ENCODE measurements around the gene PLEKHG4B. TPM values are rescaled to one million over a fixed set of nuclear protein-coding genes. Genes with fewer than 3 reads are reported as not detected.

PLEKHG4B gene
- total RNA-seq, 1 donor from 2014 or later, result not detected

DNA sequence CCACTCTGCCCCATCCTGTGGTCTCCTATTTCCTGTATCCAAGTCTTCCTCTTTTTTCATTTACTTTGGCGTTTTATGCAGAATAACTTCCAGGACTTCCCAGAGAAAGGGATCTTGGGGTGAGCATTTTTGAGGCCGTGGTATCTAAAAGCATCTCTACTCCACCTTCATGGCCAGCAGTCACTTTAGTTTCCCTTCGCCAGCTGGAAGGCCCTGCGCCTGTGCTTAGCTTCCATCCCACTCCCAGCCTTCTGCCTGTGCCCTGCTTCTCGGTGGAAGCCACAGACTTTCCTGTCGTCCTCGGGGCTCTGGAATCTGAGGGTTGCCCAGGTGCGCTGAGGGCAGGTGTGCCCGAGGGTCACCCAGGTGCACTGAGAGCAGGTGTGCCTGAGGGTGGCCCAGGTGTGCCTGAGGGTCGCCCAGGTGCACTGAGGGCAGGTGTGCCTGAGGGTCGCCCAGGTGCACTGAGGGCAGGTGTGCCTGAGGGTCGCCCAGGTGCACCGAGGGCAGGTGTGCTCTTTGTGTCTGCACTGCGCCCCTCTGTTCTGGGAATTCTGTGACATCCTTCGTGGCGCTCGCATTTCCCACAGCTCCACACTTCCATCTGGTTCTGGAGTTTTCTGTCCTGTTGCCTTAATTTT, 67.0 kb downstream of the PLEKHG4B start:
- Histone ChIP-seq H3K9me3 (no peaks in the 10 kb centered on the region), H3K36me3 (no peaks in the 10 kb centered on the region), H3K4me3 (no peak overlapping the region), H3K4me1 (no peaks in the 10 kb centered on the region), H3K27me3 (no peaks in the 10 kb centered on the region), H3K27ac (no peak overlapping the region)
- intact Hi-C loops (cut with DNase I), result no loop called here
- TF ChIP-seq, protein P1, sequence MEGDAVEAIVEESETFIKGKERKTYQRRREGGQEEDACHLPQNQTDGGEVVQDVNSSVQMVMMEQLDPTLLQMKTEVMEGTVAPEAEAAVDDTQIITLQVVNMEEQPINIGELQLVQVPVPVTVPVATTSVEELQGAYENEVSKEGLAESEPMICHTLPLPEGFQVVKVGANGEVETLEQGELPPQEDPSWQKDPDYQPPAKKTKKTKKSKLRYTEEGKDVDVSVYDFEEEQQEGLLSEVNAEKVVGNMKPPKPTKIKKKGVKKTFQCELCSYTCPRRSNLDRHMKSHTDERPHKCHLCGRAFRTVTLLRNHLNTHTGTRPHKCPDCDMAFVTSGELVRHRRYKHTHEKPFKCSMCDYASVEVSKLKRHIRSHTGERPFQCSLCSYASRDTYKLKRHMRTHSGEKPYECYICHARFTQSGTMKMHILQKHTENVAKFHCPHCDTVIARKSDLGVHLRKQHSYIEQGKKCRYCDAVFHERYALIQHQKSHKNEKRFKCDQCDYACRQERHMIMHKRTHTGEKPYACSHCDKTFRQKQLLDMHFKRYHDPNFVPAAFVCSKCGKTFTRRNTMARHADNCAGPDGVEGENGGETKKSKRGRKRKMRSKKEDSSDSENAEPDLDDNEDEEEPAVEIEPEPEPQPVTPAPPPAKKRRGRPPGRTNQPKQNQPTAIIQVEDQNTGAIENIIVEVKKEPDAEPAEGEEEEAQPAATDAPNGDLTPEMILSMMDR (IDR thresholded peaks at IDR 0.05), result no peak
- peak in 1 of 2 donors; percentile 44 for DNase-seq (ENCODE audit: low spot score in 2 of 2)

DNA sequence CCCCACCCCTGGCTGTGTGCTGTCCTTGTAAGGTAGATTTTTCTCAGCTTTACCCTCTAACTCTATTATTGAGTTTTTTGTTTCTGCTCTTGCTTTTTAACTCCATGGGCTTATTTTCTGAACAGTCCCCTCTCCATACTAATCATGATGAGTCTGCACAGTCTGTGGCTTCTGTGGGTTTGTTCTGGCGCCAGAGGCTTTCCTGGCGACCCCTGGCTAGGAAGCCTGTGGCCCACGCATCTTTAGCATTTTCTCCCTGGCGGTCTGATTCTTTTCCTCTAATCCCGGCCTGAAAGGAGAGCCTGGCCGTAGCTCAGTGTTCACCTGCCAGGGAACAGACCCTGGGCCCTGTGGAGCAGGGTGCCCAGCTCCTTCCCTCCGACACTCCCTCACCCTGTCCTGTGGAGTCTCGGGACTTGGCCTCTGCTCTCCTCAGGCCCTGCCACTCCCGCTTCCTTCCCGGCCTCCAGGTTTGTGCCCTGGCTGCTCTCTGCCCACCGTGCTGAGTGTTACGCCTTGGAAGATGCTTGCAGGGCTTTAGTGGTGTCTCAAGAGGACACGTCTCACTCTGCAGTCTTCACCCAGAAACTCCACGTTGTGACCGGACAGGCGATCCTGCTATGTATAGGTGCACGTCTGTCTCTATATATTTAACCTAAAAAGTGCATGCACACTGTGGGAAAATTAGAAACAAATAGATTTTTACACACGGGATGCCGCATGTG, 67.6 kb downstream of the PLEKHG4B start:
- Histone ChIP-seq H3K36me3 (no peaks in the 10 kb centered on the region), H3K27ac (no peak overlapping the region), H3K27me3 (no peaks in the 10 kb centered on the region), H3K4me3 (no peak overlapping the region), H3K9me3 (no peaks in the 10 kb centered on the region), H3K4me1 (no peaks in the 10 kb centered on the region)
- peak in 1 of 2 donors; percentile 53 for DNase-seq (ENCODE audit: low spot score in 2 of 2)
- TF ChIP-seq, protein P1 (IDR thresholded peaks at IDR 0.05), result no peak
- intact Hi-C loops (cut with DNase I), result no loop called here

DNA sequence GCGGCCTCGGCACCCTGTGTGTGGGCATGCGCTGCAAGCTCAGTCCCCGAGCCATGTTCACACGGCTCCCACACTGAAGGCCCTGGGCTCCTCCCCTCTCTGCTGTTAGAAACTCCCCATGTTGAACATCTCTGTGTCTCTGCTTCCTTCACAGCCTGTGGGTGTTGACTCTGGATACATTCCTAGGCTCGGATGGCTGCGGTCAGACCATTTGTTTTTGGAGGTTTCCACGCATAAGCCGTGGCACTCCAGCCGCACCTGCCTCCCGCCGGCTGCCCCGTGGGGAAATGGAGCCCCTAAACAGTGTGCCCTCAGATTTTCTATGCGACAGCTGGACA, 68.2 kb downstream of the PLEKHG4B start:
- H3K27me3 ChIP-seq, result no peaks in the 10 kb centered on the region
- H3K27ac ChIP-seq, result no peak overlapping the region
- H3K4me3 ChIP-seq, result no peak overlapping the region
- H3K4me1 ChIP-seq, result no peaks in the 10 kb centered on the region
- peak in 1 of 2 donors; percentile 16 for DNase-seq (ENCODE audit: low spot score in 2 of 2)
- TF ChIP-seq, protein P1 (IDR thresholded peaks at IDR 0.05), result no peak
- intact Hi-C loops (cut with DNase I), result no loop called here
- no peaks in the 10 kb centered on the region for H3K9me3 ChIP-seq
- H3K36me3 ChIP-seq, result no peaks in the 10 kb centered on the region

DNA sequence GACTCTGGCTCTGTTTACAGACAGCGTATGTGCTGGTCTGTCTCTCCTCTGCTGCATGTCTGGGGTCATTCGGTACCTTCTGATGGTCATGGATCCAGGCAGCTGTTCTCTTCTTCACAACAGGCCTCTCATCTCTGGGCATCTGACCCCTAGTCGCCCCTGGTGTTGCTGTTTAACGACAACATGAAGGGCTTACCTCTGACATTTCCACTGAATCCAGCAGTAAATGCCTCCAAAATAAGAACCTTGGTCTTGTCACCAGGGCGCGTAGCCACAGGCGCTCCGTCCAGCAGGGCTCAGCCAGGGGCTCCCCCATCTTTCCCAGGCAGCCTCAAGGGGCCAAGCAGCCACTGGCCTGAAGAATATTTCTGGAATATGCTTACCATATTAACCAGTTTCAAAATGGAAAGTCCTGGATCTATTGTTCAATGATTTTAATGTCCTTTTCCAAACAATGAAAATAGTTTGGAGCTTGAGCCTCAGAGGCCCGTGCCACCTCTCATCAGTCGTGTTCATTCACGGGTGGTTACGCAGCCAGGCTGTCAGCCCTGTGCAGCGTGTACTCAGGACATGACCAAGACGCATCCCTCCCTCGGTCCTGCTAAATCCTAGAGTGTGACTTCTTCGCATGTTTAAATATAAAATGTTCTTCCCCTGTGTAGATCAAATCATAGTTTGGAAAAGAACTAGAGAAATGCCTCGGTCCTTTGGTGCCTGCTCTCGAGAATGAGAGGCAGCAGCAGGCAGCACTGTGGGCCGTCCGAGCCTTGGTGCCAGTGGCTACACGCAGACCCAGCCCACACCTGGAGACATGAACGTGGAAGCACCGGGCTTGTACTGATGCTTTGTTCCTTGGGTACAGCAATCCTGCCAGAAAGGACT, 69.2 kb downstream of the PLEKHG4B start:
- Histone ChIP-seq H3K27me3 (no peaks in the 10 kb centered on the region), H3K9me3 (no peaks in the 10 kb centered on the region), H3K4me1 (no peaks in the 10 kb centered on the region), H3K27ac (no peak overlapping the region), H3K4me3 (no peak overlapping the region), H3K36me3 (no peaks in the 10 kb centered on the region)
- TF ChIP-seq, protein P1 (IDR thresholded peaks at IDR 0.05), result no peak
- DNase-seq (ENCODE audit: low spot score in 2 of 2), result peak in 1 of 2 donors; percentile 38
- intact Hi-C loops (cut with DNase I), result no loop called here

DNA sequence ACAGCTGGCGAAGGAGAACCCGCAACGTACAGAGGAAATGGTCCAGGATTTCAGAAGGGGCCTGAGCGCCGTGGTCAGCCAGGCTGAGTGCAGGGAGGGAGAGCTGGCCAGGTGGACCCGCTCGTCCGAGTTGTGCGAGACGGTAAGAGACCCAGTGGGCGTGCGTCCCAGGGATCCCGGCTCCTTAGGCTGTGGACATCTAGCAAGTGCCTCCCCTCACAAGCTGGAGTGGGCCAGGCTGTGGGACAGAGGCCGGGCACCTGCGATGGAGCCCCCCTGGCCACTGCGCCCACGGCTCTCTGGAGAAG, 69.8 kb downstream of the PLEKHG4B start:
- Histone ChIP-seq H3K36me3 (no peaks in the 10 kb centered on the region), H3K9me3 (no peaks in the 10 kb centered on the region), H3K27ac (no peak overlapping the region), H3K27me3 (no peaks in the 10 kb centered on the region), H3K4me3 (no peak overlapping the region), H3K4me1 (no peaks in the 10 kb centered on the region)
- TF ChIP-seq, protein P1 (IDR thresholded peaks at IDR 0.05), result no peak
- intact Hi-C loops (cut with DNase I), result no loop called here
- peak in 1 of 2 donors; percentile 45 for DNase-seq (ENCODE audit: low spot score in 2 of 2)
